ENCODE measurements around the gene HTR3D.

The HTR3D gene

DNA sequence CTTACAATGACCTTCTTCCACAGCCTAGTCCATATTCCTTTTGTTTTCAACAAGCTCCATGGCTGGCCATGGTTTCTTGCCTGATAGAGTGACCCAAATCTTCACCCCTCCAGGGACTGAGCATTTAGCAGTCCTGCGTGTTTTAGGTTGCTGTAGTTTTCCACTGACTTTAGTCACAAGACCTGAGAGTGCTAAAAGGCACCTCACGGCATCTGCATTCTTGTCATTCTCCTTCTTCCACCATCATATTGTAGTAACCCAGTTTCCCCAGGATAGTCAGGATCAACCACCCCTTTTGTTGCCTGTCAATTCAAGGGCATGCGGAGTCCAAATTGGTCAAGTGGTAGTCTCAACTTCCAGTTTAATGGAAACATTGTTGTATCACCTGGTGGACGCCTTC, 42.1 kb downstream of the HTR3D start:
- FAIRE-seq: no peak

DNA sequence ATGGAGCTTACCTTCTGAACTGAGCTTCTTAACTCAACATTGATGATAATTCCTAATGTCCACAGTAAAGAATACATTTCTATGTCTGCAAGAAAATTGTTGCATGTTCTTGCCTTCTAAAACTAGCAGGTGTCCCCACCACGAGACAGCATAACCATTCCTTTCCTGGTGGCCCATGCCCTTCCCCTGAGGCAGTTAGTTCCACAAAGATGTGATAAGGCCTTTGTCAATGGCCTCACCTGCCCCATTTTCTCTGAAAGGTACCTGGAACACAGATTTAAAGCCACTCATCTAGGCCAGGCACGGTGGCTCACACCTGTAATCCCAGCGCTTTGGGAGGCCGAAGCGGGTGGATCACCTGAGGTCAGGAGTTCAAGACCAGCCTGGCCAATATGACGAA, 44.4 kb downstream of the HTR3D start:
- no peak for FAIRE-seq

DNA sequence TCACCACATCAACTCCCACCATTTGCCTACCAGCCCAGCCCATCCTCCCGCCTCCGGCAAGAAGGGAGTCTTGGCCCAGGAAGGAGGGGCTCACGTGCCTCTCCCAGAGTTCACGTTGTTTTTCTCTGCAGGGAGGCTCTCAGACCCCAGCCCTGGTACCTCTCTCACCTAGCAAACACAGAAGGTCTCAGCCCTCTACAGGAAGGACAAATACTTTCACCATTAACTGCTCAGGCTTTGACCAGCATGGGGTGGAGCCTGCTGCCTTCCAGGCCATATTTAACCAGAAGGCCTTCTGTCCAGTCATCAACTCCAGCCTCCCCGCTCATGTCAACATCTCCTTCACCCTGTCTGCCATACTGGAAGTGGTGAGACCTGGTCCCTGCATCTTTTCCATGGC, 46.3 kb downstream of the HTR3D start:
- FAIRE-seq: no peak

DNA sequence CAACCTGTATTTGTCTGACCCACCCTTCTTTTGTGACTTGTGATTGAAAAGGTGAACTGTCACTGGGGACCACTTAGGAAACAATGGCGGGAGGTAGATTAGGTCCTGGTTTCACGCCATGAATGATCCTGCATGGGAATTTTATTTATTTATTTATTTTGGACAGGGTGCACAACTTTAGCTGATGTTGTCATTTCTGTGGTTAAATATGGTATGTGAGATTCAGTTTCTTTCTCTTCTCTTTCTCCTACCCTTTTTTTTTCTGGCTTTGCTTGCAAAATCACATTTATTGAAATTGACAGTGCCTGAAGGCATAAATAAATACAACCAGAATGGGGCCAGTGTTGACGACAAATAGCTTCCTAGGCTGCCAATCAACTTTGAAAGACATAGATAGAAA, 47.3 kb downstream of the HTR3D start:
- FAIRE-seq: no peak

DNA sequence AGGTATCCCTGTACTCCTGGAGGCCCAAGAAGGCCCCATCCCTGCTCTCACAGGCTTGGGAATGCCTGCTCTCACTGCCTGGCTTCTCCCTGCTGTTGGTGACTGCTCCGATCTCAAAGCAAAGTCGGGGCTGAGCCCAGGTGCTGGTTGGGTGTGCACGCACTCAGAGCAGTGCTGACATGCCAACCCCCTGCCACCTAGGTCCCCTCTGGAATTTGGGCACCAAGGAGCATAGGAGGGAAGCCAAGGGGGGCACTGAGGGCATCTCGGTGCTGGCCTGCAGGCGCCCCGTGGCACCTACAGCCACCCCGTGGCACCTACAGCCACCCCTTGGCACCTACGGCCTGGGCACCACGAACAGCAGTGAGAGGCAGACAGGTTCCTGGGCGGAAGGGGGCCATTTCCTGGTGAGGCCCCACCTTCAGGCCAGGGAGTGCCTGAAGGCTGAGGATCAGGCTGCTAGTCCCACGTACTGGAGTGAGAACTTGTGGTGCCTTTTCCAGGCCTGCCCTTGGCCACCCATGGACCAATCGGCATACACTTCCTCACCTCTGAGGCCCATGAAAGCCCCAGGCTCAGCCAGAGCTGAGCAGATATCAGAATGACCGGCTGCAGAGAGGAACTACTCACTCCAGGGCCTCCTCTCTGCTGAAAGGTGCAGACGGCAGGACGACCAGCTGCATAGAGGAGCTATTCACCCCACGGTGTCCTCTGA, 49.7 kb downstream of the HTR3D start:
- no peak for FAIRE-seq

DNA sequence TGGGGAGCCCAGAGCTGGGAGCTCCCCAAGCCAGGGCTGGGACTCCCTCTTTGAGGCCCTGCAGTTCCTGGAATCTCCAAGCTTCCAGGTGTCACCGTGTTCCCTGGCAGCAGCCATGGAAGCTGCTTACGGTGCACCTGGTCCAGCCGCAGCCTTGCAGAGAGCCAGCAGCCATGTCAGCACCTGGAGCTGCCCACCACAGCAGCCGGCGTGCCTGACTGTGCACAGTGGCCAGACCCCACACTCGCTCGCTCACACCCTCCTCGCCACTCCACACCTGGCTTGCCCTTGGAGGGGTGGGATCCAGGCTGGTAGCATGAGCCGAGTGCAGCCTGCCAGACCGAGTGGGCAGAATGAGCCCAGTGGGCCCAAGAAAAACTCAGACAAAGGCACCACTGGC, 50.5 kb downstream of the HTR3D start:
- no peak for FAIRE-seq

DNA sequence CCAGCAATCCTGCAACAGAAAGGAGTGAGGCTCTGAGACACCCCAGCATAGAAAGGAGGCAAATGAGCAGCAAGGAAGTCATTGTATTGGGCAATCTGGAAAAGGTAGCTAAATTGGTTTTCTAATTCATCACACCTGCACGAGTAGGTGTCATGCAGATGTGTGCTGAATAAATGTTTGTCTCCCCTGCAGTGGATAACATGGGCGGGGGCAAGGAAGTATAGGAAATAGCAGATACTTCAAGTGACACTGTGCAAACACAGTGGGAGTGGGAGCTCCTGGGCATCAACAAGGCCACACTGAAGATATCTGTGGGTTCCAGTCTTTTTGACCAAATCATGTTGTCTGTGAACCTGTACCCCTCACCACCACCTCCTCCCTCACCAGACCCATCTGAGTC, 50.9 kb downstream of the HTR3D start:
- FAIRE-seq: no peak

DNA sequence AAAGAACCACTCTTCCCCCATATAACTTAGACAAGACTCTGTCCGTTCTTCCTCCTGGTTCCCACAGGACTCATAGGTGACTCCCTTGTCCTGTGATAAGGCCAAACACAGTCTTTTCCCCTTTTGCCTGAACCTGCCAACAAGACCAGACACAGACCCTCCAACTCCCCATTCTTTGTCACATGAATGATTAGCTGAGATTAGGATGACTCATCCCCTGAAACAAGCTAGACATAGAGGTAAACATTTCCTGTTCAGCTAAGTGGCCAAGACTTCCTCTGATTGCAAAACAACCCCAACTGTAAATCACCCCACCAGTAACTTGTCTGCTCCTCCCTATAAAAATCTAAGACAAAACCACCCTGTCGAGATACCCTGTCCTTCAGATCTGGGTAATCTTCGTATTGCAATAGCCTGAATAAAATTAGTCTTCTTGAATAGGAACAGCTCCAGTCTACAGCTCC, 53.9 kb downstream of the HTR3D start:
- FAIRE-seq: no peak

Data from islet of Langerhans (tissue), 1 donor.